ENCODE measurements around the gene MPC2.

- TF ChIP-seq CTCF (IDR thresholded peaks at IDR 0.05) (no peak), POLR2A (IDR thresholded peaks at IDR 0.05) (no peak)
These were observed 31.7 kb downstream of the MPC2 start for GRCh38 chr1:167905182-167905581.
